Stimulated activated CD4-positive, alpha-beta T cell treated with anti-CD3 and anti-CD28 coated beads, Interleukin-4, amount 100 ng/mL, for 24 hours (primary cell): Measurements from ENCODE around the gene PRRC2C.

Experiments used
- DNase-seq: peaks from one replicate; pipeline ENCODE4 v3.0.0-alpha.2; 2020

Gene PRRC2C

GRCh38 chr1:171641076-171641864 is 155.9 kb downstream of the PRRC2C start:
- no peak for DNase-seq

- no peak for DNase-seq
These were observed 156.9 kb downstream of the PRRC2C start for GRCh38 chr1:171642197-171642596.
